HG02884 (cell line): Measurements from ENCODE around the gene ZNF256.

Experiments used
- ATAC-seq: cut with Tn5 transposase; IDR thresholded peaks from one replicate; pipeline ENCODE4 v1.9.1; 2021; ENCODE audit warnings: mild to moderate bottlenecking, moderate library complexity; ENCODE audit not compliant: unreplicated experiment

The ZNF256 gene

GRCh38 chr19:57900311-57900710 lies 47.2 kb downstream of the ZNF256 start:
- no peak for ATAC-seq
